Measurements from ENCODE around the gene LBP. TPM values are rescaled to one million over a fixed set of nuclear protein-coding genes. Genes with fewer than 3 reads are reported as not detected.
A peak's percentile ranks its signal among the peaks of the same experiment; 100 is the strongest.

Gene LBP
- total RNA-seq, 2 experiments from 2014 or later, result not detected

DNA sequence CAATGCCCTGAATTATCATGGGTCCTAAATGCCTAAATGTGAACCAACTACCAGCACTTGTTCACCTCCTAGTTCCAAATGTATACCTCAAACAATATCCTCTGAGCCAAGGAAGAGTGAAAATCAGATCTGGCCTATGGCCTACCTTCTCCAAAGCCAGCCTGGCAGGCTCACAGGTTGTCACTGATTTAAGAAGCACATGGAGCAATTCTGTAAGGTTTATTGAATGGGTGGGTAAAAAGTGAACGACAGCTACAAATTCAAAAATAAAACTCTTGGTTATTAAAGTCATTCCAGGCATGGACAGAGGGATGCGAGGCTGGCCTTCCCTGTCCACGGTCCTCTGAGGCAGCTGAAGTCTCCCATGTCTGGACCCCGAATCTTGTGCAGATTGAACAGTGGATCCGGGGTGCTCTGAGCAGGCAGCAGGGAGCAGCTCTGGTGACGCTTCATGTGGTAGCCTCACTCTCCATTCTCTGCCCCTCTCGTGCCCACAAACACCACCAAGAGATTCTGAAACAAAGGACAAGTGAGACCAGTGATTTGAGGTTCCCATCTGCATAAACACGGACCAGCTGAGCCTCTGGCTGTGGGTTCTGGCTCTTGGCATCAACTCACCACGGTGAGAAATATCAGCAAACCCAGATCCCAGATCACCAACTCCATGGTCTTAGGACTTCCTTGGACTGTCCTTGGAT, 74.3 kb downstream of the LBP start:
- Mint-ChIP-seq H3K36me3 (peaks cover 78% of the 10 kb centered on the region), H3K27ac (no peak overlapping the region), H3K4me1 (peaks cover 11% of the 10 kb centered on the region), H3K27me3 (no peaks in the 10 kb centered on the region), H3K9me3 (no peaks in the 10 kb centered on the region), H3K4me3 (no peak overlapping the region)
- no peak for DNase-seq

DNA sequence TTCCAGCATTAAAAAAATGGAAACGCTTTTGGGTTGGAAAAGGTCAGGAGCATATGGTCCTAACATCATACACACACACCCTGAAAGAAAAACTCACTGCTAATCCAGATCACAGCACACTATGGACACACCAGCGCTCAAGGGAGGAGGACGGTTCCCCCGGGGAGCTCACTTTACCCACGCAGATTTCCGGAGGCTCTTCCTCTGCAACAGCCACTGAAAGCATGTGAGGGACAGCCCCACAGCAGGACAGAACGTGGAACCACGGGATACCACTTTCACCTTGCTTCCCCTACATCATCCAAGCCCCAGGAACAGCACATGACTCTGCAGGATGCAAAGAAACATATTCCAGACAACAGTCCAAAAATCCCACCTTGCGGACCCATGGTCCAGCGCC, 75.6 kb downstream of the LBP start:
- no peaks in the 10 kb centered on the region for H3K27me3 Mint-ChIP-seq
- DNase-seq, result no peak
- H3K36me3 Mint-ChIP-seq, result peaks cover 78% of the 10 kb centered on the region
- H3K27ac Mint-ChIP-seq, result no peak overlapping the region
- H3K4me3 Mint-ChIP-seq, result no peak overlapping the region
- peaks cover 20% of the 10 kb centered on the region for H3K4me1 Mint-ChIP-seq
- H3K9me3 Mint-ChIP-seq, result no peaks in the 10 kb centered on the region

DNA sequence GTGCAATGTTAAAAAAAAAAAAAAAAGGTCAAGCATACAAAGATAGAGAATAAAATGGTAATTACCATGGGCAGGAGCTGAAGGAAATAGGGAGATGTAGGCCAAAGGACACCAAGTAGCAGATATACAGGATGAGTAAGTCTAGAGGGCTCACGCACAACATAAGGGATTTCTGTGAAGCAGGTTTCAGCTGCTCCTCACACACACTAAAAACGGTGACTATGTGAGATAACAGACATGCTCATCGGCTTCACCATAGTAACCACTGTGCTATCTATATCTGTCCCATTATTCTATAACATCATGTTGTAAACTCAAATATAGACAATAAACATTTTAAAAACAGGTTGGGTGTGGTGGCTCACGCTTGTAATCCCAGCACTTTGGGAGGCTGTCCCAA, 77.3 kb downstream of the LBP start:
- H3K9me3 Mint-ChIP-seq, result no peaks in the 10 kb centered on the region
- H3K27me3 Mint-ChIP-seq, result no peaks in the 10 kb centered on the region
- no peak overlapping the region for H3K4me3 Mint-ChIP-seq
- H3K36me3 Mint-ChIP-seq, result peaks cover 82% of the 10 kb centered on the region
- peak overlapping the region; percentile 44 for H3K27ac Mint-ChIP-seq
- DNase-seq, result no peak
- H3K4me1 Mint-ChIP-seq, result peaks cover 34% of the 10 kb centered on the region

DNA sequence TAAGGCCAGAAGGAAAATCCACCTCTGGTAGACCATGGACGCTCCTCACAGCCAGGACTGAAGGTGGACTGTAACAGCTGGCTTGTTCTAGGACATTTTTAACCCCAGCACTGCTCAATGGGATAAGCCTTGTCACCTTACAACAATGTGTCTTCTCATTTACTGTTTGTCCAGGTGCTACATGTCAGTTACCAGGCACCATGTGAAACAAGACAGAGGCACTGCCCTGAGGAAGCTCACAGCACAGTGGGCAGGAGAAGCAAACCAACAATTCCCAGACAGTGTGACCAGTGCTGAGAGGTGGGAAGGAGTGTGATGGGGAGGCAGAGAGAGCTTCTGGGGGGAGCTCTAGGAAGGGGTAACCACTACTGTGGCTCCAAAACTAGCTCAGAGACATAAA, 78.1 kb downstream of the LBP start:
- H3K27ac Mint-ChIP-seq, result peak overlapping the region; percentile 71
- H3K27me3 Mint-ChIP-seq, result no peaks in the 10 kb centered on the region
- no peak overlapping the region for H3K4me3 Mint-ChIP-seq
- peaks cover 81% of the 10 kb centered on the region for H3K36me3 Mint-ChIP-seq
- peaks cover 40% of the 10 kb centered on the region for H3K4me1 Mint-ChIP-seq
- H3K9me3 Mint-ChIP-seq, result no peaks in the 10 kb centered on the region
- no peak for DNase-seq

DNA sequence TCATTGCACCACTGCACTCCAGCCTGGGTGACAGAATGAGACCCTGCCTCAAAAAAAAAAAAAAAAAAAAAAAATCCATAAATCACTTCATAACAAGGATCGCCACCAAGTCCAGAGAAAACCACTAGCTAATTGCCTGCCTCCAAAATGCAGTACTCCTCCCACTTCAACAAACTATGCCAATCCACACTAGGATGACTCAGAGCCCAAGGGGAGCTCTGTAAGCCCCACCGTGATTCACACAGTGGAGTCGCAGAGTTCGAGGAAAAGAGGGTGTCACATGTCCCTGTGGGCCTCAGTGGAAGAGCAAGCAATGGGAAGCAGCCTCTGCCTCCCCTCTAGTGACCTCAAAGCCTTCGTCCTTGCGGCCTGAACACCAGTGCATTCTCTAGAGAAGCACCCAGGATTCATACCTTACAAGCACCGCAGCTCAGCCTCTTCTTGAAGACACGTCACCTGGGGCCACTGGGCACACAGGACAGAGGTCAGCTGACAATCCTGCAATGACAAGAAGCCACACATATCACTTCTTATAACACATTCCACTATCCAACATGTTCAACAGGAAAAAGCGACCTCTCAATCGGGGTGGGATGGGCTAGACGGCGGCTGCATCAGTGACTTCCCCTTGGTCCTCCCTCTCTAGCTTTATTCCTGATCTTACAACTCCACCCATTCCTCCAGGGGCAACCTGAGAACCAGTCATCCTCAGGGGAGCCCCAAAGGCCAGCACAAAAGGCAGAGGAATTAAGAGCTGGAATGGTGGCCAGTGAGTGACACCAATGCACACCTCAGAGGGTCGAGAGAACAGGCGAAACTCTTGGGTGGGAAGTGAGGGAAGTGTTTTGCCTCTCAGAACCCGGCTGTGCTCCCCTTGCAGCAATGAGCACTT, 80.0 kb downstream of the LBP start:
- Mint-ChIP-seq H3K4me3 (no peak overlapping the region), H3K36me3 (peaks cover 77% of the 10 kb centered on the region), H3K27me3 (no peaks in the 10 kb centered on the region), H3K27ac (peak overlapping the region; percentile 63), H3K4me1 (peaks cover 48% of the 10 kb centered on the region), H3K9me3 (no peaks in the 10 kb centered on the region)
- DNase-seq, result no peak

Other genes with a start within 250 kb of the LBP start
- not detected for gene TGM2, start 181.2 kb upstream of the LBP start, total RNA-seq
- gene KIAA1755, start 85.7 kb upstream of the LBP start, total RNA-seq, result not detected
- not detected for gene BPI, start 42.3 kb upstream of the LBP start, total RNA-seq
- 100 to 1,000 TPM; 249 to 259 TPM for gene SNHG17, start 88.8 kb downstream of the LBP start, total RNA-seq
- gene RALGAPB, start 126.4 kb downstream of the LBP start, total RNA-seq, result 10 to 100 TPM; 25.1 to 25.6 TPM
- gene ADIG, start 234.7 kb downstream of the LBP start, total RNA-seq, result not detected

Measured in activated naive CD8-positive, alpha-beta T cell treated with anti-CD3 and anti-CD28 coated beads for 36 hours (primary cell).